Trophoblast cell (in vitro differentiated cells and primary cell): ENCODE measurements around the gene CDA.

Experiments
- DNase-seq, 2 donors: peaks; one replicate each; pipeline ENCODE4 v3.0.0-alpha.2; 2016
- H2AFZ ChIP-seq: 2 replicates; pipeline ENCODE4 v1.6.1; 2013; ENCODE audit warnings: low read length, moderate library complexity, mild to moderate bottlenecking; ENCODE audit not compliant: insufficient read depth, poor library complexity
- H2AK5ac ChIP-seq: 2 replicates; pipeline ENCODE4 v1.6.1; 2013; ENCODE audit warnings: mild to moderate bottlenecking, low read length
- H2BK120ac ChIP-seq: 2 replicates; pipeline ENCODE4 v1.6.1; 2013; ENCODE audit warnings: low read length, mild to moderate bottlenecking, moderate library complexity; ENCODE audit not compliant: insufficient read depth, poor library complexity
- H2BK12ac ChIP-seq: 2 replicates; pipeline ENCODE4 v1.6.1; 2013; ENCODE audit warnings: mild to moderate bottlenecking, low read length, moderate library complexity
- H2BK5ac ChIP-seq: 2 replicates; pipeline ENCODE4 v1.6.1; 2013; ENCODE audit warnings: low read length, low read depth, moderate library complexity, mild to moderate bottlenecking; ENCODE audit not compliant: poor library complexity
- H3K14ac ChIP-seq: 2 replicates; pipeline ENCODE4 v1.6.1; 2013; ENCODE audit warnings: mild to moderate bottlenecking, low read length
- H3K18ac ChIP-seq: 2 replicates; pipeline ENCODE4 v1.6.1; 2013; ENCODE audit warnings: mild to moderate bottlenecking, low read length
- H3K23ac ChIP-seq: 2 replicates; pipeline ENCODE4 v1.6.1; 2013; ENCODE audit warnings: low read length
- H3K27ac ChIP-seq: 2 replicates; pipeline ENCODE4 v1.5.1; 2013; ENCODE audit warnings: low read depth, mild to moderate bottlenecking, inconsistent platforms, low read length, moderate library complexity
- H3K27me3 ChIP-seq: 2 replicates; pipeline ENCODE4 v1.6.1; 2013; ENCODE audit warnings: inconsistent platforms, mild to moderate bottlenecking, low read length, moderate library complexity; ENCODE audit not compliant: insufficient read depth
- H3K36me3 ChIP-seq, 2 experiments: 1 replicate in 1 of 2; 2 replicates in 1 of 2; pipeline ENCODE4 v1.6.1; 2013; ENCODE audit warnings: low read length in 2 of 2, mild to moderate bottlenecking in 2 of 2, moderate library complexity in 1 of 2; ENCODE audit not compliant: insufficient read depth in 2 of 2, control insufficient read depth in 1 of 2
- H3K4ac ChIP-seq: 2 replicates; pipeline ENCODE4 v1.6.1; 2013; ENCODE audit warnings: low read depth, mild to moderate bottlenecking, low read length, moderate library complexity
- H3K4me1 ChIP-seq, 2 experiments: 1 replicate in 1 of 2; 2 replicates in 1 of 2; pipeline ENCODE4 v1.6.1; 2013; ENCODE audit warnings: low read length in 2 of 2, mild to moderate bottlenecking in 2 of 2, moderate library complexity in 1 of 2; ENCODE audit not compliant: insufficient read depth in 2 of 2, control insufficient read depth in 1 of 2
- H3K4me2 ChIP-seq: 2 replicates; pipeline ENCODE4 v1.6.1; 2013; ENCODE audit warnings: inconsistent platforms, mild to moderate bottlenecking, low read length, moderate library complexity
- H3K4me3 ChIP-seq: 2 replicates; pipeline ENCODE4 v1.5.1; 2013; ENCODE audit warnings: mild to moderate bottlenecking, low read depth, low read length, inconsistent platforms
- H3K79me1 ChIP-seq: one replicate; pipeline ENCODE4 v1.6.1; 2013; ENCODE audit warnings: low read length
- H3K79me2 ChIP-seq: 2 replicates; pipeline ENCODE4 v1.6.1; 2013; ENCODE audit warnings: low read length, mild to moderate bottlenecking; ENCODE audit not compliant: control insufficient read depth, insufficient read depth, poor library complexity
- H3K9ac ChIP-seq: 2 replicates; pipeline ENCODE4 v1.6.1; 2013; ENCODE audit warnings: mild to moderate bottlenecking, low read length
- H3K9me3 ChIP-seq: 2 replicates; pipeline ENCODE4 v1.6.1; 2013; ENCODE audit warnings: low read depth, mild to moderate bottlenecking, control low read depth, inconsistent platforms, low read length; ENCODE audit not compliant: insufficient read depth
- H4K12ac ChIP-seq: 2 replicates; pipeline ENCODE4 v1.6.1; 2013; ENCODE audit warnings: low read depth, mild to moderate bottlenecking, low read length, moderate library complexity
- H4K8ac ChIP-seq: 2 replicates; pipeline ENCODE4 v1.6.1; 2013; ENCODE audit warnings: low read depth, mild to moderate bottlenecking, low read length, moderate library complexity
- H4K91ac ChIP-seq: one replicate; pipeline ENCODE4 v1.6.1; 2013; ENCODE audit warnings: low read depth, mild to moderate bottlenecking, low read length, moderate library complexity
- WGBS: extraction: QIAGEN DNeasy Blood & Tissue Kit; methylation state at CpG from one replicate; pipeline ENCODE4 v1.1.7; 2013; ENCODE audit warnings: missing lambda C conversion rate; ENCODE audit not compliant: insufficient read length, insufficient coverage; ENCODE audit errors: extremely low coverage; 5-methylcytosine and 5-hydroxymethylcytosine counted together

Gene CDA

GRCh38 chr1:20666804-20667203, 77.9 kb downstream of the CDA start:
- WGBS: no CpG with 5 or more reads among the region's 1 CpG
- H3K27ac ChIP-seq: no peak overlapping the region
- no peaks in the 10 kb centered on the region for H3K36me3 ChIP-seq
- no peak overlapping the region for H3K4me3 ChIP-seq
- no peak overlapping the region for H2BK5ac ChIP-seq
- H3K4me1 ChIP-seq: peaks cover 4 to 6% of the 10 kb centered on the region in 2 experiments
- H4K12ac ChIP-seq: no peak overlapping the region
- H3K18ac ChIP-seq: no peak overlapping the region
- no peak overlapping the region for H2AK5ac ChIP-seq
- H3K27me3 ChIP-seq: no peaks in the 10 kb centered on the region
- peaks cover 1% of the 10 kb centered on the region for H3K79me1 ChIP-seq
- H2BK12ac ChIP-seq: no peak overlapping the region
- H3K14ac ChIP-seq: no peak overlapping the region
- DNase-seq: no peak
- peaks cover 2% of the 10 kb centered on the region for H3K9me3 ChIP-seq
- H4K91ac ChIP-seq: no peak overlapping the region
- H3K9ac ChIP-seq: no peak overlapping the region
- no peak overlapping the region for H4K8ac ChIP-seq
- no peak overlapping the region for H3K4me2 ChIP-seq
- no peak overlapping the region for H3K4ac ChIP-seq
- no peak overlapping the region for H3K23ac ChIP-seq
- H2AFZ ChIP-seq: no peak overlapping the region
- peaks cover under 1% of the 10 kb centered on the region for H3K79me2 ChIP-seq
- H2BK120ac ChIP-seq: no peak overlapping the region
